ENCODE results near the gene PLEKHG3. TPM values are rescaled to one million over a fixed set of nuclear protein-coding genes. Genes with fewer than 3 reads are reported as not detected.

PLEKHG3 gene
- total RNA-seq, 2 experiments from 2014 or later, result not detected

GRCh38 chr14:64748995-64749714 is 44.9 kb downstream of the PLEKHG3 start:
- H3K36me3 ChIP-seq (ENCODE audit: insufficient read depth, low read length), result no peaks in the 10 kb centered on the region
- CTCF ChIA-PET (ENCODE audit: unreplicated experiment), result no interaction called here
- H3K9me3 ChIP-seq (ENCODE audit: low read length), result no peaks in the 10 kb centered on the region
- intact Hi-C loops (cut with micrococcal nuclease; ENCODE audit: unreplicated experiment), result no loop called here
- H3K4me3 ChIP-seq (ENCODE audit: low read depth, low read length, poor library complexity, severe bottlenecking), result no peak overlapping the region
- H4K20me1 ChIP-seq (ENCODE audit: insufficient read depth, low read length), result no peaks in the 10 kb centered on the region
- TF ChIP-seq EZH2phosphoT487 (IDR thresholded peaks at IDR 0.05; ENCODE audit: borderline replicate concordance, low read depth, low read length), result no peak
- TF ChIP-seq, protein P1, sequence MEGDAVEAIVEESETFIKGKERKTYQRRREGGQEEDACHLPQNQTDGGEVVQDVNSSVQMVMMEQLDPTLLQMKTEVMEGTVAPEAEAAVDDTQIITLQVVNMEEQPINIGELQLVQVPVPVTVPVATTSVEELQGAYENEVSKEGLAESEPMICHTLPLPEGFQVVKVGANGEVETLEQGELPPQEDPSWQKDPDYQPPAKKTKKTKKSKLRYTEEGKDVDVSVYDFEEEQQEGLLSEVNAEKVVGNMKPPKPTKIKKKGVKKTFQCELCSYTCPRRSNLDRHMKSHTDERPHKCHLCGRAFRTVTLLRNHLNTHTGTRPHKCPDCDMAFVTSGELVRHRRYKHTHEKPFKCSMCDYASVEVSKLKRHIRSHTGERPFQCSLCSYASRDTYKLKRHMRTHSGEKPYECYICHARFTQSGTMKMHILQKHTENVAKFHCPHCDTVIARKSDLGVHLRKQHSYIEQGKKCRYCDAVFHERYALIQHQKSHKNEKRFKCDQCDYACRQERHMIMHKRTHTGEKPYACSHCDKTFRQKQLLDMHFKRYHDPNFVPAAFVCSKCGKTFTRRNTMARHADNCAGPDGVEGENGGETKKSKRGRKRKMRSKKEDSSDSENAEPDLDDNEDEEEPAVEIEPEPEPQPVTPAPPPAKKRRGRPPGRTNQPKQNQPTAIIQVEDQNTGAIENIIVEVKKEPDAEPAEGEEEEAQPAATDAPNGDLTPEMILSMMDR (conservative IDR thresholded peaks at IDR 0.05; ENCODE audit: low read length), result no peak
- DNase-seq (ENCODE audit: low spot score), result no peak
- no peak overlapping the region for H3K27ac ChIP-seq (ENCODE audit: low read depth, low read length, poor library complexity, severe bottlenecking)
- H3K4me1 ChIP-seq (ENCODE audit: insufficient read depth, low read length, poor library complexity, severe bottlenecking), result no peaks in the 10 kb centered on the region
- POLR2A ChIA-PET, result no interaction called here
- no peaks in the 10 kb centered on the region for H3K9me2 ChIP-seq (ENCODE audit: insufficient read depth, low read length)
- no peak overlapping the region for H3K4me2 ChIP-seq (ENCODE audit: low read length)
- H2AFZ ChIP-seq (ENCODE audit: low read length), result no peak overlapping the region
- no TSS peak for BruUV-seq (replicated peaks)
- no peaks in the 10 kb centered on the region for H3K79me2 ChIP-seq (ENCODE audit: insufficient read depth, low read depth, low read length)

DNA sequence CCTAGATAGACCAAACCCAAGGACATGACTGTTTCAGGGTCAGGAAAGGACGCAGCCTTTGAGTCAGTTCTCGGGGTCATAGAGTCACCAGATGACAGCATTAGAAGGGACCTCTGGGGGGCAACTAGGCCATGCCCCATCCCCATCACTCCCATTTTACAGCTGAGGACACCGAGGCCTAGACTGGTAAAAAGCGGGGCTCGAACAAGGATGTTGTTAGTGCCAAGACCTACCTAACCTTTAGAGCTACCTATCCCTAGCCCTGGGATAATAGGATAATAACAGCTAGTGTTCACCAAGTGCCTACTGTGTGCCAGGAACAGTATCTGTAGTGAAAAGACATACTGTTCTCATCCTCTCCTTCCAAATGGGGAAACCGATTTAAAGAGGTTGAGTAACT is 48.7 kb downstream of the PLEKHG3 start:
- no peak overlapping the region for H3K4me2 ChIP-seq (ENCODE audit: low read length)
- no peak for DNase-seq (ENCODE audit: low spot score)
- H4K20me1 ChIP-seq (ENCODE audit: insufficient read depth, low read length), result no peaks in the 10 kb centered on the region
- H3K4me3 ChIP-seq (ENCODE audit: low read depth, low read length, poor library complexity, severe bottlenecking), result no peak overlapping the region
- intact Hi-C loops (cut with micrococcal nuclease; ENCODE audit: unreplicated experiment), result no loop called here
- no peaks in the 10 kb centered on the region for H3K79me2 ChIP-seq (ENCODE audit: insufficient read depth, low read depth, low read length)
- BruUV-seq (replicated peaks), result no TSS peak
- no peak overlapping the region for H2AFZ ChIP-seq (ENCODE audit: low read length)
- no peak overlapping the region for H3K27ac ChIP-seq (ENCODE audit: low read depth, low read length, poor library complexity, severe bottlenecking)
- no peaks in the 10 kb centered on the region for H3K9me2 ChIP-seq (ENCODE audit: insufficient read depth, low read length)
- POLR2A ChIA-PET, result no interaction called here
- CTCF ChIA-PET (ENCODE audit: unreplicated experiment), result no interaction called here
- H3K36me3 ChIP-seq (ENCODE audit: insufficient read depth, low read length), result no peaks in the 10 kb centered on the region
- H3K4me1 ChIP-seq (ENCODE audit: insufficient read depth, low read length, poor library complexity, severe bottlenecking), result no peaks in the 10 kb centered on the region
- TF ChIP-seq, protein P1 (conservative IDR thresholded peaks at IDR 0.05; ENCODE audit: low read length), result no peak
- TF ChIP-seq EZH2phosphoT487 (IDR thresholded peaks at IDR 0.05; ENCODE audit: borderline replicate concordance, low read depth, low read length), result no peak
- H3K9me3 ChIP-seq (ENCODE audit: low read length), result no peaks in the 10 kb centered on the region

GRCh38 chr14:64753374-64753773 is 49.1 kb downstream of the PLEKHG3 start:
- H3K79me2 ChIP-seq (ENCODE audit: insufficient read depth, low read depth, low read length), result no peaks in the 10 kb centered on the region
- H3K27ac ChIP-seq (ENCODE audit: low read depth, low read length, poor library complexity, severe bottlenecking), result no peak overlapping the region
- no peaks in the 10 kb centered on the region for H3K36me3 ChIP-seq (ENCODE audit: insufficient read depth, low read length)
- H4K20me1 ChIP-seq (ENCODE audit: insufficient read depth, low read length), result no peaks in the 10 kb centered on the region
- no peaks in the 10 kb centered on the region for H3K4me1 ChIP-seq (ENCODE audit: insufficient read depth, low read length, poor library complexity, severe bottlenecking)
- CTCF ChIA-PET (ENCODE audit: unreplicated experiment), result no interaction called here
- DNase-seq (ENCODE audit: low spot score), result no peak
- POLR2A ChIA-PET, result no interaction called here
- H3K9me3 ChIP-seq (ENCODE audit: low read length), result no peaks in the 10 kb centered on the region
- intact Hi-C loops (cut with micrococcal nuclease; ENCODE audit: unreplicated experiment), result no loop called here
- no TSS peak for BruUV-seq (replicated peaks)
- TF ChIP-seq, protein P1 (conservative IDR thresholded peaks at IDR 0.05; ENCODE audit: low read length), result no peak
- no peak for TF ChIP-seq EZH2phosphoT487 (IDR thresholded peaks at IDR 0.05; ENCODE audit: borderline replicate concordance, low read depth, low read length)
- no peak overlapping the region for H2AFZ ChIP-seq (ENCODE audit: low read length)
- H3K9me2 ChIP-seq (ENCODE audit: insufficient read depth, low read length), result no peaks in the 10 kb centered on the region
- no peak overlapping the region for H3K4me2 ChIP-seq (ENCODE audit: low read length)
- no peak overlapping the region for H3K4me3 ChIP-seq (ENCODE audit: low read depth, low read length, poor library complexity, severe bottlenecking)

Data from OCI-LY7 (cell line).